Stimulated activated CD4-positive, alpha-beta T cell treated with anti-CD3 and anti-CD28 coated beads, Interleukin-12 subunit alpha, Interleukin-12 subunit beta, amount 100 ng/mL, for 48 hours (primary cell): Measurements from ENCODE around the gene SDE2.
"Not testable (repeated sequence)": the region's sequence is repeated elsewhere in the genome, so short reads cannot be mapped to it uniquely, and the experiment has no call there.

Experiments used
- DNase-seq, 3 donors: peaks; one replicate each; pipeline ENCODE4 v3.0.0-alpha.2; 2020; ENCODE audit warnings: low read depth in 2 of 3, low spot score in 1 of 3

SDE2 gene

DNA sequence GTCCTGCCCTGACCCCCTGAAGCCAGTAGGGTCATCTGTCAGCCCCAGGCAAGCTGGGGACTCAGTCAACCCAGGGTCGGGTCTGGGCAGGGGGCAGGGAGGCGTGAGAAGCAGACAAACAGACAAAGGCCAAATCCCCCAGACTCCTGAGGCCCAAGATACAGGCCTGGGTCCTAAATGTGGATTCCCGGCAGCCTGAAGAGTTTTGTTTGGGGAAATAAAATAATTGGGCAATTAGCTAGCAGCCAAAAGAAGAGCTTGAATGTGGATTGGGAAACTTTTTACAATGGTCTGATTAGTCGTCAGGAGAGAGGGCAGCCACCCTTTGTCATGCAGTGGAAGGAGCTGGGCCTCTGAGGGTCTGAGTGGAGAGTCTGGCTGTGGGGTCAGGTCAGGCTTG, 53.6 kb downstream of the SDE2 start:
- no peak for DNase-seq

DNA sequence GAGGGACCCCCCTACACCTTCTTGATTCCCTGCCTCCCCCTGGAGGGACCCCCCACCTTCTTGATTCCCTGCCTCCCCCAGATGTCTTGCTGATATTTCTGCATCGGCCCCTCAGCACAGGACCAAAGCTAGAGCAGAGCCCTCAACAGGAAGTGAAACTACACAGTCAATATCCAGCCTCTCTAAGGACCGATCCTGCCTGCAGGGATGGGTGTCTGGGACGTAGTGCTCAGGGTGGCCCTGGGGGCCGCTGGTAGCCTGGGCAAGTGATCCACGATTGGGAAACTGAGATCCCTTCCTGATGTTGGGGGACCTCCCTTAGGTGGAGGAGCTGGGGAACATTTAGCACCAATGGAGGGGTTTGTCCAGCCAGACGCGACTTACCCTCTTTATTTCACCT, 54.2 kb downstream of the SDE2 start:
- DNase-seq = no peak

DNA sequence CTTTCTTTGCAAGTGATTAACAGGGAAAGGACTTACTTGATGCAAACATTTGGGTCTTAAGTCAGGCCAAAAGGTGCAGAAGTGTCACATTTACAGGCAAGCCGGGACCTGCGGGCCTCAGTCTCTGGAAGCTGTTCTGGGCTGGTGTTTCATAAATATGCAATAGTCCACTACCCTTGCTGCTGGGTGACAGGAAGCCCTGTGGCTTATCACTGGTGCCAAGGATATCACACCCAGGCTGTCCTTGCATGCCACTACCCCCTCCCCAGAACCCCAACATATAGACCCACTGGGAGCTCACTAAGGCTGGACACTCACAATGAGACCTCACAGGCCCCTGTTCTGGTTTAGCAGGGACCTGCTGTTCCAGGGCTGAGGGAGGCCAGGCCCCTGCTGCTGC, 54.8 kb downstream of the SDE2 start:
- no peak for DNase-seq

GRCh38 chr1:225943582-225943981, 55.6 kb downstream of the SDE2 start:
- DNase-seq = no peak

GRCh38 chr1:225942574-225942973, 56.6 kb downstream of the SDE2 start:
- DNase-seq = no peak

DNA sequence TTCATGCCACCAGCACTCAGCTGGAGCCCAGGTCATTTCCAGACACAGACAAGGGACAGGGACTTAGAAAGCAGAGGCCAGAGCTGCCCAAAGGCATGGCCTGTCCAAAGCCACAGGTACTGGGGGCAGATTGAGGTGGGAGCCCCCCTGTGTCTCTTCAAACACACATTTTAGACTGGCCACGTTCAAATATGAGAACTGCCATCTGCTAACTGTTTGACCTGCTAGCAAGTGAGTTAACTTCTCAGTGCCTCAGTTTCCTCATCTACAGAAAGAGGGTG, 57.3 kb downstream of the SDE2 start:
- DNase-seq = no peak

GRCh38 chr1:225941187-225941941, 57.8 kb downstream of the SDE2 start, which contains the start of gene LEFTY2:
Gene LEFTY2, minus strand, starts transcription at chr1:225941220. Its CDS starts 80 bp downstream, at chr1:225941140.
- DNase-seq = no peak

DNA sequence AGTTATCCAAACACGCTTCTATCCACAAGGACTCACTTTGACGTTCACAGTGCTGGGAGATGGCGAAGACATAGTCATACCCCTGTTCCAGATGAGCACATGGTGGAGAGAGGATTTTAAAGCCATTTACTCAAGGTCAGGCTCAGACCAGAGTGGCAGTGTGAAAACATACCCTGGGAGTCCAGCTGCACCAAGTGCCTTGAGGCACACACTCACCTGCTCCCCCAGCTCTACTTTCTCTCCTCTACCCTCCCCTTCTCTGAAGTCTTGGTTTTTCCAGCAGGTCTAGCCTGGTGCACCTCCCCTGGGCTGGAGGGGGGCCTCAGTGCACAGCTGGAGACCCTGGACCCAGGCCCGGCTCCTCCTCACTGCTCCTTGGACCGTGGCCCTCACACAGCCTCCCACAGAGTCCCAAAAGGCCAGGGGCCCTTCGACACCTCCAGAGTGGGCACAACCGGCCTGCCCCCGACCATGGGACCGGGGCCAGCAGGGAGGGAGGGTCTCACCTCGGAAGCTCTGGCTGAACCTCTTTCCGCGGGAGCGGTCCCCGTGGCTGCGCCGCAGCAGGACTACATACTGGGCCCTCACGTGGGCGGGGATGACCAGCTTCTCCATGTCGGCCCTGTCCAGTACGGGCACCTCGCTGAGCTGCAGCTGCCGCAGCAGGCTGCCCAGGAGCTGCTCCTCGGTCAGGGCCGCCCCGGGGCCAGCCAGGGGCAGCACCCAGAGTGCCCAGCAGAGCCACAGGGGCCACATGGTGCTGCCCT, 58.6 kb downstream of the SDE2 start:
- no peak for DNase-seq

DNA sequence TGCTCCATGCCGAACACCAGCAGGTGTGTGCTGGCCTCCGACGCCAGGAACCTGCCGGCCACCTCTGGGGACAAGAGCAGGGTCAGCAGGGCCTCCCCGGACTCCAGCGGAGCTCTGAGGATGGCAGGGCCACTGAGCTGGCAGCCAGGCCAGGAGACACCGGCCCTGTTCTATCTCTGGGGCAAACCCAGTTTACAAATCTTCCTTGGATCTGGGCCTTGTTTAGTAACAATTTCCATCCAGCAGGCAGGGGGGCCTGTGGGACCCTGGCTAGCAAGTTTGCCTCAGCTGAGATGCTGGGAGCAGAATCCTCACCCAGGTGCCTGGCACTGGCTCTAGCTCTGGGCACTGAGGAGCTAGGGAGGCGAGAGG, 59.2 kb downstream of the SDE2 start:
- not testable (repeated sequence) for DNase-seq

DNA sequence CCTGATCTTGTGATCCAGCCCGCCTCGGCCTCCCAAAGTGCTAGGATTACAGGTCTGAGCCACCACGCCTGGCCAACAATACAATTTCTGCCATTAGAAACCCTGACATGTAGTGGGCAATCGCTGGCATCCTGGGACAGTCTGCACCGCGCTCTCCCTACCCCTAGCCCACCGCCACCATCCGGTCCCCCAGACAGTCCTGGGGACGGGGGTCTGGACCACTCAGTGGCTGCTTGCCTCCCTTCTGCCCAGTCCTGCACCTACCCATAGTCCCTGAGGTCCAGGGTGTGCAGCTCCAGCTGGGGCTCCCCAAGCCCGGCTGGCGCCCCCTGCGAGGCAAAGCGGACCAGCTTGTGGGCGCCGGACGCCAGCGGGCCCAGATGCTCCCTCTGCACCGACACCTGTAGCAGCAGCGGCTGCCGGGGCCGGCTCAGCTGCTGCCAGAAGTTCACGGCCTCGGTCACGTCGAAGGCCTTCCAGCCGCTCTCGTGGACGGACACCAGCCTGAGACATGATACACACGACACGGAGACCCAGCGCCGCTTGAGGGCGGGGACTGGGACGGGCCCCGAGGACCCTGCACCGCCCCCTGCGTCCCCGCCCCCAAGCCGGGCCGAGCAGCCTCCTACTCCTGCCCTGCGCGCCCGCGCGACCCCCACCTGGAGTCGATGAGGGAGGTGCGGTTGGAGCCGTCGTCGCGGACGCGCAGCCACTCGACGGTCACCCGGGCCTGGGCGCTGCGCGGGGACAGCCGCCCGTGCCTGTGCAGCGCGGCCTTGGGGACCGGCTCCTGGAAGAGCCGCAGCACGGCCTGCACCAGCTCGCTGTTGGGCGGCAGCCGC, 59.8 kb downstream of the SDE2 start:
- DNase-seq = not testable (repeated sequence)

DNA sequence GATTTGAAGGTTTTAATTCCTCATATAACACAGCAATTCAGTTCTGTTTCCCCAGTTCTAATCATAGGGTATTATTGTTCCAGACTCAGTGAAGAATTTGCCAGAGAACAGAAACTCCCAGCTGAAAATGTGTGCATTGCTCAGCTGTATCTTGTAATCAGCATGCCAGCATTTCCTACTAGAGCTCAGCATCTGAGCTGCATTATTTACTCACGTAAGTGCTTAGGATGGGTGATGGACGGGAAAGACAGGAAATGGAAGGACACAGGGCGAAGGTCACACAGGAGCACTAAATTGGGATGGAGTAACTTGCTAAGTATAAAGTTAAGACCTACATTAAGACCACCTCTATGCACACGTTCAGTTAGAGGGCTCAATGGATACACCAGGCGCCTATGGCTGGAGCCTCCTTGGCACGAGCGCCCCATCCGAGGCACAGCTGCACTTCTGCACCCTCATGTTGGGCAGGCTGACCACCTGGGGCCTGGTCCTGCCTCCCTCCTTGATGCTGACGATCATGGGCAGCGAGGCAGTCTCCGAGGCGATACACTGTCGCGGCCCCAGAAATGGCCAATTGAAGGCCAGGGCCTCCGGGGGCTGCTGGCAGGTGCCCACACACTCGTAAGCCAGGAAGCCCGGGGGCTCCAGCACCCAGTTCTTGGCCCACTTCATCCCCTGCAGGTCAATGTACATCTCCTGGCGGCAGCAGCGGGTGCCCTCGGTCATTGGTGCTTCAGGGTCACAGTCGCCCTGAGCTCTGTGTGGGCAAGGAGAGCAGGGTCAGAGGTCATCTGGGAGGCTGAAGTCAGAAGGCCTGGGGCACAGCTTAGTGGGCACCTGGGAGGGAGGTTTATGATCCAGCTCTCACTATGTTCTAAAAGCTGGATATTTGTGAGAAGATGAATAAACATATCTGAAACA, 61.8 kb downstream of the SDE2 start:
- DNase-seq = no peak

DNA sequence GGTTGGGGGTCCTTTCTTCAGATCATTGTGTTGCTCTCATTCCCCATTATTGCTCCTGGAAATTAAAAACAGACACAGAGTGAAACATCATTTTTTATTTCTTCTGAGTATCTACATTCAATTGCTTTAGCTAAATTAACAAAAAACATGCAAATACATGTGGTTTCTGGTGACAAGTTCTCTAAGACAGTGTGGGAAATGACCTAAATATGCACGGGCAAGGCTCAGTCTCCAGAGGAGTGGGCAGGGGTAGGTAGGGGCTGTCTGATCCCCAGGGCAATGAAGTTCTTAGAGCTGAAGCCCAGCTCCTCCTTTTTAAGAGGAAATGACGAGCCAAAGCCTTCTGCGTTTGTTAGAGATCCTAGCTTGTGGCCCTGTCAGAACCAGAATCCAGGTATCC, 62.6 kb downstream of the SDE2 start:
- no peak for DNase-seq

DNA sequence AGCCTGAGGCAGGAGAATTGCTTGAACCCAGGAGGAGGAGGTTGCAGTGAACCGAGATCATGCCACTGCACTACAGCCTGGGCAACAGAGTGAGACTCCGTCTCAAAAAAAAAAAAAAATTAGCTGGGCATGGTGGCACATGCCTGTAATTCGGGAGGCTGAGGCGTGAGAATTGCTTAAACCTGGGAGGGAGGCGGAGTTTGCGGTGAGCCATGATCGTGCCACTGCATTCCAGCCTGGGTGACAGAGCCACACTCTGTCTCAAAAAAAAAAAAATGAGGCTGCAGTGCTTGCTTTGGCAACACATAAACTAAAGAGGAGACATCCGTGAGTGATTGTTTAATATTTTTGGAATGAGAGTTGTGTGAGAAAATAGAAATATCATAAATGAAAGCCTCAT, 63.1 kb downstream of the SDE2 start:
- not testable (repeated sequence) for DNase-seq

DNA sequence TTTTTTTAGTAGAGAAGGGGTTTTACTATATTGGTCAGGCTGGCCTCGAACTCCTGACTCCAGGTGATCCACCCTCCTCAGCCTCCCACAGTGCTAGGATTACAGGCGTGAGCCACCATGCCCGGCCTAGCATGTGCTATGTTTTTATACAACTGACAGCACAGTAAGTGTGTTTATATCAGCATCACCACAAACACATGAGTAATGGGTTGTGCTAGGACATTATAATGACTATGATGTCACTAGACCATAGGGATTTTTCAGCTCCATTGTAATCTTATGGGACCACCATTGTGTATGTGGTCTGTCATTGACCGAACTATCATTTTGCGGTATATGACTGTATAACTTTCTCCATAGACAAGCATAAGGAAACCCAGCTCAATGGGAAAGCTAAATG, 64.4 kb downstream of the SDE2 start:
- no peak for DNase-seq

- no peak for DNase-seq
These were observed 66.1 kb downstream of the SDE2 start for GRCh38 chr1:225933072-225933471.
